SK-N-SH (cell line): ENCODE measurements around the gene SLC8A2.

ENCODE experiments used
- FOSL2 ChIP-seq: IDR thresholded peaks from 2 replicates; pipeline ENCODE4 v1.4.0; 2012; ENCODE audit warnings: low read depth, mild to moderate bottlenecking, moderate library complexity, borderline replicate concordance
- FOXM1 ChIP-seq: IDR thresholded peaks from 2 replicates; pipeline ENCODE4 v1.4.0; 2012; ENCODE audit warnings: low read depth, mild to moderate bottlenecking
- GATA2 ChIP-seq: sonication (generic); formaldehyde crosslinking; IDR thresholded peaks from 2 replicates; pipeline ENCODE4 v1.5.0; 2020; ENCODE audit warnings: mild to moderate bottlenecking, missing genetic modification reagents
- MXI1 ChIP-seq: IDR thresholded peaks from 2 replicates; pipeline ENCODE4 v1.6.1; 2012; ENCODE audit warnings: mild to moderate bottlenecking, low read depth, low read length, improper control_type of control experiment
- POLR2AphosphoS5 ChIP-seq: IDR thresholded peaks from 2 replicates; pipeline ENCODE4 v1.6.1; 2012; ENCODE audit warnings: low read depth, low read length
- RAD21 ChIP-seq: IDR thresholded peaks from 2 replicates; pipeline ENCODE4 v1.6.1; 2012; ENCODE audit warnings: mild to moderate bottlenecking, low read length
- RFX5 ChIP-seq: IDR thresholded peaks from 2 replicates; pipeline ENCODE4 v1.6.1; 2012; ENCODE audit warnings: mild to moderate bottlenecking, improper control_type of control experiment, low read length
- SMC3 ChIP-seq: IDR thresholded peaks from 2 replicates; pipeline ENCODE4 v1.6.1; 2012; ENCODE audit warnings: low read depth, low read length, improper control_type of control experiment
- TCF12 ChIP-seq: IDR thresholded peaks from 2 replicates; pipeline ENCODE4 v1.4.0; 2012
- YY1 ChIP-seq: IDR thresholded peaks from 2 replicates; pipeline ENCODE4 v1.4.0; 2012; ENCODE audit warnings: low read depth, mild to moderate bottlenecking
- TF ChIP-seq, protein P1 (sequence below): fragments of 200-600 bp; sonication (generic); IDR thresholded peaks from 2 replicates; pipeline ENCODE4 v1.6.1; 2017; ENCODE audit warnings: antibody characterized with exemption, mild to moderate bottlenecking, moderate library complexity
- TF ChIP-seq, protein P2 (sequence below): IDR thresholded peaks from 2 replicates; pipeline ENCODE4 v1.6.1; 2012; ENCODE audit warnings: mild to moderate bottlenecking, low read depth, low read length, moderate library complexity
- TF ChIP-seq, protein P3 (sequence below): IDR thresholded peaks from 2 replicates; pipeline ENCODE4; 2012

DNA sequence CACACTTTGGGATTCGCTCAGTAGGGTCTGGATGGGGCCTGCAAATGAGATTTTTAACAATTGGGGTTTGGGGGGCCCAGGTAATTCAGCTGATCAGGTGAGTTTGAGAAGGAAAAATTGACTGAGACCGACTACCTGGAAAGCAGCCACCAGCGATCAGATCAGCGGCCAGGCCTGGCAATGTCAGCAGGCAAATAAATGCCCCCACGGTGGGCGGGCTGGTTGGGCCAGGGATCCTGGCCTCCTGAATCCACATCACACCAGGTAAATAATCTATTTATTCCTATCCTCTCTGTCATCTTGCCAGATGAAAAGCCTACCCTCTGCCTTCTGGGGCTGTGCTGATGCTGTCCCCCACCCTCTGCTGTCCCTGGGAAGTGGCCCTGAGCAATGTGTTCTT is 33.8 kb upstream of the SLC8A2 start:
- TF ChIP-seq, protein P1, sequence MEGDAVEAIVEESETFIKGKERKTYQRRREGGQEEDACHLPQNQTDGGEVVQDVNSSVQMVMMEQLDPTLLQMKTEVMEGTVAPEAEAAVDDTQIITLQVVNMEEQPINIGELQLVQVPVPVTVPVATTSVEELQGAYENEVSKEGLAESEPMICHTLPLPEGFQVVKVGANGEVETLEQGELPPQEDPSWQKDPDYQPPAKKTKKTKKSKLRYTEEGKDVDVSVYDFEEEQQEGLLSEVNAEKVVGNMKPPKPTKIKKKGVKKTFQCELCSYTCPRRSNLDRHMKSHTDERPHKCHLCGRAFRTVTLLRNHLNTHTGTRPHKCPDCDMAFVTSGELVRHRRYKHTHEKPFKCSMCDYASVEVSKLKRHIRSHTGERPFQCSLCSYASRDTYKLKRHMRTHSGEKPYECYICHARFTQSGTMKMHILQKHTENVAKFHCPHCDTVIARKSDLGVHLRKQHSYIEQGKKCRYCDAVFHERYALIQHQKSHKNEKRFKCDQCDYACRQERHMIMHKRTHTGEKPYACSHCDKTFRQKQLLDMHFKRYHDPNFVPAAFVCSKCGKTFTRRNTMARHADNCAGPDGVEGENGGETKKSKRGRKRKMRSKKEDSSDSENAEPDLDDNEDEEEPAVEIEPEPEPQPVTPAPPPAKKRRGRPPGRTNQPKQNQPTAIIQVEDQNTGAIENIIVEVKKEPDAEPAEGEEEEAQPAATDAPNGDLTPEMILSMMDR: no peak
- TF ChIP-seq RAD21 (no peak), SMC3 (no peak), POLR2AphosphoS5 (no peak), RFX5 (no peak), FOXM1 (no peak), GATA2 (CRISPR knock-in tag) (no peak), YY1 (no peak), TCF12 (no peak), MXI1 (no peak), FOSL2 (no peak)
- TF ChIP-seq, protein P2, sequence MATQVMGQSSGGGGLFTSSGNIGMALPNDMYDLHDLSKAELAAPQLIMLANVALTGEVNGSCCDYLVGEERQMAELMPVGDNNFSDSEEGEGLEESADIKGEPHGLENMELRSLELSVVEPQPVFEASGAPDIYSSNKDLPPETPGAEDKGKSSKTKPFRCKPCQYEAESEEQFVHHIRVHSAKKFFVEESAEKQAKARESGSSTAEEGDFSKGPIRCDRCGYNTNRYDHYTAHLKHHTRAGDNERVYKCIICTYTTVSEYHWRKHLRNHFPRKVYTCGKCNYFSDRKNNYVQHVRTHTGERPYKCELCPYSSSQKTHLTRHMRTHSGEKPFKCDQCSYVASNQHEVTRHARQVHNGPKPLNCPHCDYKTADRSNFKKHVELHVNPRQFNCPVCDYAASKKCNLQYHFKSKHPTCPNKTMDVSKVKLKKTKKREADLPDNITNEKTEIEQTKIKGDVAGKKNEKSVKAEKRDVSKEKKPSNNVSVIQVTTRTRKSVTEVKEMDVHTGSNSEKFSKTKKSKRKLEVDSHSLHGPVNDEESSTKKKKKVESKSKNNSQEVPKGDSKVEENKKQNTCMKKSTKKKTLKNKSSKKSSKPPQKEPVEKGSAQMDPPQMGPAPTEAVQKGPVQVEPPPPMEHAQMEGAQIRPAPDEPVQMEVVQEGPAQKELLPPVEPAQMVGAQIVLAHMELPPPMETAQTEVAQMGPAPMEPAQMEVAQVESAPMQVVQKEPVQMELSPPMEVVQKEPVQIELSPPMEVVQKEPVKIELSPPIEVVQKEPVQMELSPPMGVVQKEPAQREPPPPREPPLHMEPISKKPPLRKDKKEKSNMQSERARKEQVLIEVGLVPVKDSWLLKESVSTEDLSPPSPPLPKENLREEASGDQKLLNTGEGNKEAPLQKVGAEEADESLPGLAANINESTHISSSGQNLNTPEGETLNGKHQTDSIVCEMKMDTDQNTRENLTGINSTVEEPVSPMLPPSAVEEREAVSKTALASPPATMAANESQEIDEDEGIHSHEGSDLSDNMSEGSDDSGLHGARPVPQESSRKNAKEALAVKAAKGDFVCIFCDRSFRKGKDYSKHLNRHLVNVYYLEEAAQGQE: no peak
- TF ChIP-seq, protein P3, sequence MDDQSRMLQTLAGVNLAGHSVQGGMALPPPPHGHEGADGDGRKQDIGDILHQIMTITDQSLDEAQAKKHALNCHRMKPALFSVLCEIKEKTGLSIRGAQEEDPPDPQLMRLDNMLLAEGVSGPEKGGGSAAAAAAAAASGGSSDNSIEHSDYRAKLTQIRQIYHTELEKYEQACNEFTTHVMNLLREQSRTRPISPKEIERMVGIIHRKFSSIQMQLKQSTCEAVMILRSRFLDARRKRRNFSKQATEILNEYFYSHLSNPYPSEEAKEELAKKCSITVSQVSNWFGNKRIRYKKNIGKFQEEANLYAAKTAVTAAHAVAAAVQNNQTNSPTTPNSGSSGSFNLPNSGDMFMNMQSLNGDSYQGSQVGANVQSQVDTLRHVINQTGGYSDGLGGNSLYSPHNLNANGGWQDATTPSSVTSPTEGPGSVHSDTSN: no peak
